ENCODE data around the gene SLC9C2.

DNA sequence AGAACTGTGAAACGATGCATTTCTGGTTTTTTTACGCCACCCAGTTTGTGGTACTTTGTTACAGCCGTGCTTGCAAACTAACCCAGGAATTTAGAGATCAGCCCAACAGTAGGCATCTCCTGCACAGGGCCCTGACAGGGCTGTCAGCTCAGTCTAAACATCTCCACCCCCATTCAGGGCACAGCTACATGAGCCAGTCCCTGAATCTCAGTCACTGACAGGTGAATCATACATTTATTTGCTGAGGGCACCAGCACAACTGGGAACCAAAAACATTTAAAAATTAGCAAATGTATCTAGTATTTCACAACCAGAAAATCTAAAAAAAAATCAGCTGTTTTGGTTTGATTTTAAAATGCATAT lies 95.0 kb downstream of the SLC9C2 start:
- TF ChIP-seq, protein P1, sequence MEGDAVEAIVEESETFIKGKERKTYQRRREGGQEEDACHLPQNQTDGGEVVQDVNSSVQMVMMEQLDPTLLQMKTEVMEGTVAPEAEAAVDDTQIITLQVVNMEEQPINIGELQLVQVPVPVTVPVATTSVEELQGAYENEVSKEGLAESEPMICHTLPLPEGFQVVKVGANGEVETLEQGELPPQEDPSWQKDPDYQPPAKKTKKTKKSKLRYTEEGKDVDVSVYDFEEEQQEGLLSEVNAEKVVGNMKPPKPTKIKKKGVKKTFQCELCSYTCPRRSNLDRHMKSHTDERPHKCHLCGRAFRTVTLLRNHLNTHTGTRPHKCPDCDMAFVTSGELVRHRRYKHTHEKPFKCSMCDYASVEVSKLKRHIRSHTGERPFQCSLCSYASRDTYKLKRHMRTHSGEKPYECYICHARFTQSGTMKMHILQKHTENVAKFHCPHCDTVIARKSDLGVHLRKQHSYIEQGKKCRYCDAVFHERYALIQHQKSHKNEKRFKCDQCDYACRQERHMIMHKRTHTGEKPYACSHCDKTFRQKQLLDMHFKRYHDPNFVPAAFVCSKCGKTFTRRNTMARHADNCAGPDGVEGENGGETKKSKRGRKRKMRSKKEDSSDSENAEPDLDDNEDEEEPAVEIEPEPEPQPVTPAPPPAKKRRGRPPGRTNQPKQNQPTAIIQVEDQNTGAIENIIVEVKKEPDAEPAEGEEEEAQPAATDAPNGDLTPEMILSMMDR (IDR thresholded peaks at IDR 0.05 in 4 of 5, conservative IDR thresholded peaks at IDR 0.05 in 1 of 5), result no peak
- no peak for TF ChIP-seq POLR2A (IDR thresholded peaks at IDR 0.05)
